ENCODE data around the gene EEF1AKMT4. TPM values are rescaled to one million over a fixed set of nuclear protein-coding genes. Genes with fewer than 3 reads are reported as not detected.

EEF1AKMT4 gene
- total and polyA plus RNA-seq, 2 of the 8 experiments (the other 6 are each of a cell fraction or from before 2014, with no cell fraction given) = 9.3 to 30.1 TPM

GRCh38 chr3:184233127-184233843 is 16.2 kb upstream of the EEF1AKMT4 start:
- peaks cover 0 to 20% (median 4%) of the 10 kb centered on the region in 4 experiments; a peak in 5 of 7 replicates for H3K4me1 ChIP-seq (replicated peaks in 1 of 4; ENCODE audit: control insufficient read depth in 3 of 4, insufficient read depth in 4 of 4, low read length in 3 of 4)
- no peak overlapping the region for H2BK15ac ChIP-seq (ENCODE audit: low read length)
- H3K18ac ChIP-seq (ENCODE audit: extremely low read depth, low read length) = no peak overlapping the region
- H3K36me3 ChIP-seq (ENCODE audit: control insufficient read depth in 2 of 4, insufficient read depth in 4 of 4, low read length in 3 of 4) = peaks cover 0 to 8% (median 0%) of the 10 kb centered on the region in 4 experiments; a peak in 1 of 8 replicates
- H3K14ac ChIP-seq (ENCODE audit: insufficient read length) = no peak overlapping the region
- no peak overlapping the region for H2AFZ ChIP-seq (ENCODE audit: low read length)
- H4K5ac ChIP-seq (ENCODE audit: insufficient read length, low read depth, low read length) = no peak overlapping the region
- no peak overlapping the region for H3K4me3 ChIP-seq (ENCODE audit: extremely low read depth in 1 of 4, insufficient read depth in 2 of 4, low read depth in 3 of 4, low read length in 4 of 4)
- POLR2A ChIA-PET (ENCODE audit: partially characterized antibody) = interaction anchor here (1.1 to 1.8 kb wide), 3 partner anchors 7 to 38 kb away, joined by 3 to 10 read pairs (median 3); no protein-coding TSS in a partner anchor
- no peak overlapping the region for H2AK5ac ChIP-seq (ENCODE audit: low read depth, low read length)
- H4K8ac ChIP-seq (ENCODE audit: extremely low read depth, insufficient read depth, low read length) = no peak overlapping the region
- DNase-seq (ENCODE audit: low read depth in 1 of 2, low spot score in 2 of 2) (no peak), FAIRE-seq (no peak)
- H3K79me2 ChIP-seq (ENCODE audit: control insufficient read depth in 1 of 2, insufficient read depth in 2 of 2, low read length in 2 of 2) = no peaks in the 10 kb centered on the region
- no peak overlapping the region for H2BK120ac ChIP-seq (replicated peaks; ENCODE audit: low read depth, low read length)
- 85% methylated on average over 21 of the region's 23 CpGs; no CpG with 5 or more reads in 1 of the 2 experiments for WGBS, 2 experiments (ENCODE audit: extremely low coverage in 1 of 2, insufficient coverage in 1 of 2, insufficient read length in 1 of 2, insufficient replicate concordance in 2 of 2, low coverage in 1 of 2, low lambda C conversion rate in 2 of 2, missing lambda C conversion rate in 1 of 2)
- CTCF ChIA-PET (ENCODE audit: partially characterized antibody) = interaction anchor here (1.1 to 10.3 kb wide), 6 partner anchors 7 to 104 kb away, joined by 4 to 183 read pairs (median 4); partner anchors contain the start of genes CAMK2N2, EEF1AKMT4 and FAM131A
- no peak overlapping the region for H3K56ac ChIP-seq (replicated peaks; ENCODE audit: insufficient read length, low read depth, low read length)
- H3K23me2 ChIP-seq (ENCODE audit: low read depth, low read length) = peaks cover 11% of the 10 kb centered on the region; the same call in 1 of the 2 replicates
- no peak overlapping the region for H2BK20ac ChIP-seq (ENCODE audit: low read length)
- H3K27me3 ChIP-seq (replicated peaks in 1 of 4; ENCODE audit: control insufficient read depth in 3 of 4, extremely low read depth in 1 of 4, insufficient read depth in 3 of 4, low read length in 3 of 4) = peaks cover 34 to 54% (median 48%) of the 10 kb centered on the region in 4 experiments
- no peak overlapping the region for H3K4me2 ChIP-seq (ENCODE audit: insufficient read depth in 1 of 2, low read depth in 2 of 2, low read length in 2 of 2)
- H2BK5ac ChIP-seq (ENCODE audit: low read depth, low read length) = no peak overlapping the region
- H3K9me3 ChIP-seq (ENCODE audit: insufficient read depth in 2 of 2, low read depth in 1 of 2, low read length in 1 of 2) = no peaks in the 10 kb centered on the region
- H4K91ac ChIP-seq (replicated peaks; ENCODE audit: insufficient read length, low read length) = no peak overlapping the region
- TF ChIP-seq MAX (IDR thresholded peaks at IDR 0.05) = no peak
- no peak for TF ChIP-seq RAD21 (IDR thresholded peaks at IDR 0.05 in 1 of 2, conservative IDR thresholded peaks at IDR 0.05 in 1 of 2; ENCODE audit: low read depth in 2 of 2, low read length in 2 of 2)
- no peak for TF ChIP-seq JUND (IDR thresholded peaks at IDR 0.05; ENCODE audit: low read length)
- no peak for TF ChIP-seq CBX5 (IDR thresholded peaks at IDR 0.05; ENCODE audit: low read depth, low read length)
- no peak for TF ChIP-seq SIN3A (conservative IDR thresholded peaks at IDR 0.05 in 1 of 2, IDR thresholded peaks at IDR 0.05 in 1 of 2; ENCODE audit: low read depth in 1 of 2, low read length in 2 of 2)
- TF ChIP-seq RBBP5 (IDR thresholded peaks at IDR 0.05; ENCODE audit: borderline replicate concordance, low read depth, low read length) = no peak
- TF ChIP-seq CHD1 (IDR thresholded peaks at IDR 0.05; ENCODE audit: low read depth, low read length) = no peak
- TF ChIP-seq TCF12 (IDR thresholded peaks at IDR 0.05; ENCODE audit: low read depth, low read length) = no peak
- peaks cover 4 to 7% of the 10 kb centered on the region in 2 experiments for H4K20me1 ChIP-seq (replicated peaks in 1 of 2; ENCODE audit: control insufficient read depth in 1 of 2, insufficient read depth in 2 of 2, low read length in 2 of 2)
- no peak overlapping the region for H3K4ac ChIP-seq (replicated peaks; ENCODE audit: insufficient read length, low read depth, low read length)
- H3K23ac ChIP-seq (ENCODE audit: insufficient read length) = no peak overlapping the region
- no peak overlapping the region for H3K9ac ChIP-seq (replicated peaks in 1 of 4; ENCODE audit: extremely low read depth in 1 of 4, low read depth in 3 of 4, low read length in 3 of 4)
- no peak overlapping the region for H3K27ac ChIP-seq (ENCODE audit: low read depth, low read length)
- no peak overlapping the region for H2BK12ac ChIP-seq (ENCODE audit: low read depth, low read length)
- no peaks in the 10 kb centered on the region for H3K79me1 ChIP-seq (ENCODE audit: low read depth, low read length)

All from H1 (cell line).